Measurements from ENCODE around the gene GDF9. TPM values are rescaled to one million over a fixed set of nuclear protein-coding genes. Genes with fewer than 3 reads are reported as not detected.

GDF9 gene
- total RNA-seq, 1 experiment from 2014 or later: 0.59 TPM

DNA sequence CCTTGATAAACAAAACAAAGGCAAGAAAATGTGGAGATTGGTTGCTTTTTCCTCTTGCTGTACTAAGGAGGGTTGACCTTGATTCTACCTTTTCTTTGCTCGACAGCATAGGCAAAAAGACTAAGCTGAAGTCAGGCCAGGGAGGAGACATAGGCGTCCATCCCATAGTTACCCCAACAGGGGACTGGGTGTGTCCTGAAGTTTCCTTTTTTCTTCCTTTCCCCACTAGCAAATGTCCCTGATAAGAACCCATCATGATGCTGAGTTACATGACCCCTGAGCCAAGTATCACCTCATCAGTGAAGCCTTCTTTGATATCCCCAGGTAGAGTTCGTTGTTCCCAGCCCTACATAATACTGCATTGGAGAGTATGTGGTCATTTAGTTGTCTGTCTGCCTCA, 26.0 kb downstream of the GDF9 start:
- CTCF ChIA-PET: interaction anchor here (1.0 kb wide), 2 partner anchors 26 to 33 kb away, joined by 4 to 5 read pairs; partner anchors contain the start of gene GDF9
- POLR2A ChIA-PET: interaction anchor here (1.0 kb wide), 1 partner anchor 26 kb away, joined by 4 read pairs; the partner anchor contains the start of genes GDF9 and UQCRQ
- no peaks in the 10 kb centered on the region for H3K27me3 ChIP-seq (replicated peaks; ENCODE audit: control insufficient read depth, insufficient read depth, low read length)
- H3K9me3 ChIP-seq: no peaks in the 10 kb centered on the region
- Mint-ChIP-seq H3K9me3 (ENCODE audit: unreplicated experiment) (no peaks in the 10 kb centered on the region), H3K27me3 (ENCODE audit: insufficient read depth, unreplicated experiment) (no peaks in the 10 kb centered on the region), H3K4me1 (ENCODE audit: low read depth, unreplicated experiment) (peaks cover 35% of the 10 kb centered on the region), H3K36me3 (ENCODE audit: insufficient read depth, unreplicated experiment) (peaks cover 7% of the 10 kb centered on the region), H3K4me3 (ENCODE audit: unreplicated experiment) (no peak overlapping the region), H3K27ac (ENCODE audit: unreplicated experiment) (peak overlapping the region; percentile 55)
- no peaks in the 10 kb centered on the region for H3K36me3 ChIP-seq (ENCODE audit: control insufficient read depth, insufficient read depth, low read length)
- peaks cover 37% of the 10 kb centered on the region for H3K4me1 ChIP-seq
- TF ChIP-seq CTCF (IDR thresholded peaks at IDR 0.05; ENCODE audit: insufficient read depth in 1 of 2, low read depth in 1 of 2, low read length in 1 of 2, severe bottlenecking in 1 of 2, unreplicated experiment in 1 of 2): no peak
- no peak overlapping the region for H3K4me3 ChIP-seq (ENCODE audit: low read depth, low read length)
- no TSS peak for BruUV-seq (replicated peaks)
- no peak for DNase-seq
- intact Hi-C loops (cut with micrococcal nuclease; ENCODE audit: unreplicated experiment): no loop called here

DNA sequence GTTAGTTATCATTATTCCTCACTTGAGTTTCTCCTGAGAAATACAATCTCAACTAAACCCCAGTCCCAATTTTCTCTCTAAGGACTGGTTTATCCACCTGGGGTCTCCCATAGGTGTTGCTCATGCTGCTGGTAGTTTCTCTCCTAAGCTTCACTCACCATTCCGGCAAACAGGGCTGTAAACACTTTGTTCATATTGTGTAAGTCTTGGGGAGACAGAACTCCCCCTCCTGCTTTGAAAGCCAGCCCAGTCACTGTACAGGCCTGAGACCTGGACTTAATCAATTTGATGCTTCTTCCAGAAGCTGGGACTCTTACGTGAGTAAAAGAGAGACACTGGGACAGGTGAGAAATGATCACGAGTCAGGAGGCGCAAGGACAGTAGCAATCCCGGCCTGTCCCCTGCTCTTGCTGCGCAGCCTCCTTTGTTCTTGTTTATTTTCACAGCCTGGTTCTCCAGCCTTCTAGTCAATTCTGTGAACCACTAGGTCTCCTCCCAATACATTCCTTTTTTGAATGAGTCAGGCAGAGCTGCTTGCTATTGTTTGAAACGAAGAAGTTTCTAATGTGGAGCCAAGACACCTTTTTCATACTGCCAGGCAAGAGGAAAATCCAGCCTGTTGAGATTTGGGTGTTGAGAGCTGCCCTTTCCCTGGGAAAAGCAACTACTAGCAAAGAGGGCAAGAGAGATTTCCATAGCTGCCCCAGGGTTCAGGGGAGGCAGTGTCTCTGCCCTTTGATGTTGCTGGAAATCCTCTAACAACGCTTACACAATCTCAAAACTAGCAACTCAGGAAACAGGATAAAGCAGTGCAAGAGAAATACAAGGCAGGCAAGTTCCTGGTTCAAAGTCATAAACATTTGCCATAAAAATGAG, 26.6 kb downstream of the GDF9 start:
- Mint-ChIP-seq H3K27me3 (ENCODE audit: insufficient read depth, unreplicated experiment) (no peaks in the 10 kb centered on the region), H3K4me1 (ENCODE audit: low read depth, unreplicated experiment) (peaks cover 35% of the 10 kb centered on the region), H3K36me3 (ENCODE audit: insufficient read depth, unreplicated experiment) (peaks cover 7% of the 10 kb centered on the region), H3K4me3 (ENCODE audit: unreplicated experiment) (no peak overlapping the region), H3K27ac (ENCODE audit: unreplicated experiment) (peak overlapping the region; percentile 55), H3K9me3 (ENCODE audit: unreplicated experiment) (no peaks in the 10 kb centered on the region)
- no peak for TF ChIP-seq CTCF (IDR thresholded peaks at IDR 0.05; ENCODE audit: insufficient read depth in 1 of 2, low read depth in 1 of 2, low read length in 1 of 2, severe bottlenecking in 1 of 2, unreplicated experiment in 1 of 2)
- Histone ChIP-seq H3K4me1 (peaks cover 37% of the 10 kb centered on the region), H3K27me3 (replicated peaks; ENCODE audit: control insufficient read depth, insufficient read depth, low read length) (no peaks in the 10 kb centered on the region), H3K36me3 (ENCODE audit: control insufficient read depth, insufficient read depth, low read length) (no peaks in the 10 kb centered on the region), H3K4me3 (ENCODE audit: low read depth, low read length) (no peak overlapping the region), H3K9me3 (no peaks in the 10 kb centered on the region)
- peak in 1 of 2 experiments; percentile 52 for DNase-seq
- ChIA-PET POLR2A (interaction anchor here (1.0 kb wide), 1 partner anchor 26 kb away, joined by 4 read pairs; the partner anchor contains the start of genes GDF9 and UQCRQ), CTCF (interaction anchor here (1.0 kb wide), 2 partner anchors 26 to 32 kb away, joined by 4 to 5 read pairs; partner anchors contain the start of gene GDF9)
- BruUV-seq (replicated peaks): no TSS peak
- intact Hi-C loops (cut with micrococcal nuclease; ENCODE audit: unreplicated experiment): loop anchor here (2.0 kb wide), 1 partner anchor 27 kb away; the partner anchor contains the start of genes GDF9 and UQCRQ

- BruUV-seq (replicated peaks): no TSS peak
These were observed 27.6 kb downstream of the GDF9 start for GRCh38 chr5:132838516-132839282.

More at GRCh38 chr5:132838516-132839282, 27.6 kb downstream of the GDF9 start:
- TF ChIP-seq CTCF (IDR thresholded peaks at IDR 0.05; ENCODE audit: insufficient read depth in 1 of 2, low read depth in 1 of 2, low read length in 1 of 2, severe bottlenecking in 1 of 2, unreplicated experiment in 1 of 2): no peak
- Histone ChIP-seq H3K9me3 (no peaks in the 10 kb centered on the region), H3K4me1 (peaks cover 37% of the 10 kb centered on the region), H3K36me3 (ENCODE audit: control insufficient read depth, insufficient read depth, low read length) (no peaks in the 10 kb centered on the region), H3K27me3 (replicated peaks; ENCODE audit: control insufficient read depth, insufficient read depth, low read length) (no peaks in the 10 kb centered on the region), H3K4me3 (ENCODE audit: low read depth, low read length) (no peak overlapping the region)
- DNase-seq: no peak
- ChIA-PET POLR2A (interaction anchor here (0.9 kb wide), 1 partner anchor 282 kb away, joined by 3 read pairs; the partner anchor contains the start of gene RAD50), CTCF (interaction anchor here (0.9 kb wide), 1 partner anchor 9 kb away, joined by 3 read pairs; the partner anchor contains the start of gene SHROOM1)
- Mint-ChIP-seq H3K9me3 (ENCODE audit: unreplicated experiment) (no peaks in the 10 kb centered on the region), H3K36me3 (ENCODE audit: insufficient read depth, unreplicated experiment) (peaks cover 7% of the 10 kb centered on the region), H3K27ac (ENCODE audit: unreplicated experiment) (peak overlapping the region; percentile 55), H3K27me3 (ENCODE audit: insufficient read depth, unreplicated experiment) (no peaks in the 10 kb centered on the region), H3K4me3 (ENCODE audit: unreplicated experiment) (no peak overlapping the region), H3K4me1 (ENCODE audit: low read depth, unreplicated experiment) (peaks cover 35% of the 10 kb centered on the region)
- intact Hi-C loops (cut with micrococcal nuclease; ENCODE audit: unreplicated experiment): loop anchor here (2.0 kb wide), 1 partner anchor 28 kb away; the partner anchor contains the start of genes GDF9 and UQCRQ

All from Caco-2 (cell line).